Hematopoietic multipotent progenitor cell treated with erythropoietin and hydrocortisone succinate and interleukin-3 and kit ligand, for 8 days (in vitro differentiated cells): ENCODE results near the gene CADM2.
"Not testable (repeated sequence)": the region's sequence is repeated elsewhere in the genome, so short reads cannot be mapped to it uniquely, and the experiment has no call there.

Experiments
- DNase-seq: peaks from one replicate; pipeline ENCODE4 v3.0.0-alpha.2; 2015

Gene CADM2

DNA sequence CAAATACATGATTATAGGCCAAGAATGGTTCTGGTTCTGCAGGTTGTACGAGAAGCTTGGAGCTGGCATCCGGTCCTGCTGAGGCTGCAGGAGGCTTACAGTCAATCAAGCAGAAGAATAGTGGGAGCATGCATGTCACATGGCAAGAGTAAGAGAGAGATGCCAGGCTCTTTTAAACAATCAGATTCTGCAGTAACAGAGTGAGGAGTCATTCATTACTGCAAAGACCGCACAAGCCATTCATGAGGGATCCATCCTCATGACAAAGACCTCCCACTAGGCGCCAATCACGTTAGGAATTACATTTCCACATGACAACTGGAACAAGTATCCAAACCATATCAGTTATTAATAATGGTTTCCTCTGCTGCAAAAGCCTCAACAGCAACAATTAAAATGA, 536.8 kb downstream of the CADM2 start:
- DNase-seq: no peak

DNA sequence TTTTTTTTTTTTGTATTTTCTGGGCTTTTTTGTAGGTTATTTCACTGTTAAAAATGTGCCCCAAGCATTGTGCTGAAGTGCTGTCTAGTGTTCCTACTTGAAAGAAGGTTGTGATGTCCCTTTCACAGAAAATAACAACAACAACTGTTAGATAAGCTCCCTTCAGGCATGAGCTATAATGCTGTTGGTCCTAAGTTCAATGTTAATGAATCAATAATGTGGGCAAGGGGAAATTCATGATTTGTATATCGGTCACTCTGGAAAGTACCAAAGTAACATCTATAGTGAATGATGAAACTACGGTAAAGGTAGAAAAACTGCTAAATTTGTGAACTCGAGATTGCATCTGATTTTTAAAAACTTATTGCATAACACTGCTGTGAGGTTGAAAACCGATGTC, 539.4 kb downstream of the CADM2 start:
- no peak for DNase-seq

DNA sequence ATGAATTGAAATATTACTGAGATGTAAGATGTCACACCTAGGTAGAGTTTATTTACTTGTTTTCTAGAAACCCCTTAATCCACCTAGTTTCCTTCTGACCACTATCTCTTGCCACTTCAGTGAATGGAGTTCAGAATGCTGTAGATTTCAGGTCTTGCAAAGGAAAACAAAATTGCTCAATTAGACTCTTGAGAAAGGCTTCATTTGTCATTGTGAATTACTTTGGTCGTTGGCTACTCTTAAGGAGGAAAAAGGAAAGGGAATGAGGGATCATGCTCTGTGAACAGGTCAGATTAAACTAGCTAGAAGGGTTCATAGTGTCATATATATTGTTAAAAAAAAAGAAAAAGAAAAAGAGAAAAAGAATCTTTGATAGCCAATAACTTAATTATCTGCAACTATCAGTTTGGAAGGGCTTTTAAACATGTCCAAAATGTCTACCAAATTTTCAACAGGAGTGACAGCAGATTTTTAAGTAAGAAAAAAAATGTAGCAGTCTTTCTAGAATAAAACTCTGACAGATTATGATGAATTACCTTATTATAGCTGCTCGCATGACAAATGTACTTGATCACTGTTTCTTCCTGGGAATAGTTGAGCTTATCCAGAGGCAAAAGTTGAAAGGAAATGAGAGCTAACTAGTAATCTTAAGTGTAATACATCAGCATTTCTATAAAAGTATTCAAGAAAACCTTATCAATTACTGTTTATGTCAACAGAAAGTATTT, 543.5 kb downstream of the CADM2 start:
- DNase-seq: no peak

- DNase-seq: peak; percentile 9
Observed at GRCh38 chr3:85504129-85504784, 545.5 kb downstream of the CADM2 start.

- not testable (repeated sequence) for DNase-seq
Observed at GRCh38 chr3:85504785-85505511, 546.2 kb downstream of the CADM2 start.

- not testable (repeated sequence) for DNase-seq
Observed at GRCh38 chr3:85507052-85507451, 548.3 kb downstream of the CADM2 start.

- no peak for DNase-seq
Observed at GRCh38 chr3:85508659-85509058, 549.9 kb downstream of the CADM2 start.

DNA sequence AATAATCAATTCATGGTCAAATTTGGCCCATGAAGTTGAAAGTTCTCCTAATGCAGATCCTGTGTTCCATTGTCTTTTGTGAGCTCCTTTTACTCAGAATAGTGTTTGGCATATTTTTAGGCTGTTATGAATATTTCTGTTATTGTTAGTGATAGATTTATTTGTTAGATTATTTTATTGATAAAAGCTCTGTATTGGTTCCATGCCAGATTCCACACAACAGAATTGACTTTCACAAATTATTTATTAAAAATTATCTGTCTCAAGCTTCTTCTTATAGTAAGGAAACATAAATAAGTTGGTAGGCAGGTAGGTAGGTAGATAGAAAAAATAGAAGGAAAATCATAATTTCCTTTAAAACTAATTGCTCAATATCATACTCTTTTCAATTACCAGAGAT, 557.4 kb downstream of the CADM2 start:
- DNase-seq: no peak

GRCh38 chr3:85524104-85524503, 565.3 kb downstream of the CADM2 start:
- no peak for DNase-seq

DNA sequence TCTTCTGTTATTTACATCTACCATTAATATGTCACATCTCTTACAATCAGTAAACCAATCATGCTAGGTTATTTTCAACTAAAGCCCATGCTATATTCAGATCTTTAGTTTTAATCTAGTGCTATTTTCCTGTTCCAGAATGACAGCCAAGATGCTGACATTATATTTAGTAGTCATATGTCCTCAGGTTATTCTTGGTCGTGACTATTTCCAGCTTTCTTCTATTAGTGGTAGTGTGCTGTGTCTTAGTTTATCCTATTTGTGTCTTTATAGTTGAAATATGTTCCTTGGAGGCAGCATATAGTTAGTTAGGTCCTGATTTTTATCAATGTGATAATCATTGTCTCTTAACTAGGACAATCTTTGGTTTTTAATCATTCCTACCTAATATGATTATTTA, 566.5 kb downstream of the CADM2 start:
- DNase-seq: no peak

- DNase-seq: no peak
Observed at GRCh38 chr3:85533586-85533985, 574.8 kb downstream of the CADM2 start.

DNA sequence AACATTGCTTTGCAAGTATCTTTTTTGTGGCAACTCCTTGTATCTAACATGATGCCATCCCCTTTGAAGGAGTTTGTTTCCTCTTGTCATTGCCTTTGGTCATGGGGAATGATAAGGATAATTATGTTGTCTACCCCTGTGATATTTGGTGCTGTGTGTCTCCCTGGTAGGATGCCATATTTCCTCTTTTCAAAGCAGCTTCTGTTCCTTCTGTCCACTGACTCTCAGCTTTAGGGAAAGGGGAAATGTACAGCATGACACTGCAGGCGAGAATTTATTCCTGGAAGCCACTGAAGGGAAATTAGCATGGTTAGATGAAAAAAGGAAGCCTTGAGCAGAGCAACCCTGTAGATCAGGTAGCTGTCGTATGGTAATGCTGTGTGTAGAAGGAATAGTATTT, 576.7 kb downstream of the CADM2 start:
- no peak for DNase-seq

DNA sequence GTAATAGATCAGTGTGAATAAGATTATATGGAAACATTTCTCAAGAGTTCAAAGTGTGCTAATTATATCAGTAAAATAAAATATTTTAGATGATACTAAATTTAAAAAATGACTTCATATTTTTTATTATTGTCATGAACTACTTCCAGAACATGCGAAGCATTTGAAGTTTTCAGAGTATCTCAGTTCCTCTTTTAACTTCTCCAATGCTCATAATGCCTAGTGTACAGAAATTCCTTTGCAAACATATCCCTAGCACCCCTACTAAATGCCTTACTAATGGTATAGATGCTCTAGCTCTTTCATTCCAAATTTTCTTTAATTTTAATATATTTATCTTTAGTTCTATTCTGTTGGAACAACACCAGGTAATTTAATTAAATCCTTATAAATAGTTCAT, 580.4 kb downstream of the CADM2 start:
- no peak for DNase-seq

DNA sequence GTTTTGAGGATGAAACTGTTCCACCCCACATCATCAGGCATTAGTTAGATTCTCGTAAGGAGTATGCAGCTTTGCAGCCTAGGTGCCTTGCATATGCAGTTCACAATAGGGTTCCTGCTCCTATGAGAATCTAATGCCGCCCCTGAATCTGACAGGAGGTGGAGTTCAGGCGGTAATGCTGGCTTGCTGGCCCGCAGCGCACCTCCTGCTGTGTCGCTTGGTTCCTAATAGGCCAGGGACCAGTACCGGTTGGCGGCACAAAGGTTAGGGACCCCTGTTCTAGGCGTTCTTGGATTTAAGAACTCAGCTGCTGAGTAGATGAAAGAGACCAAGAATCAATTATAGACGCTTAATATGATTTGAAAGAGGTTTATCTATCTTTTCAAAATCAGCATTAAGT, 595.4 kb downstream of the CADM2 start:
- DNase-seq: no peak

DNA sequence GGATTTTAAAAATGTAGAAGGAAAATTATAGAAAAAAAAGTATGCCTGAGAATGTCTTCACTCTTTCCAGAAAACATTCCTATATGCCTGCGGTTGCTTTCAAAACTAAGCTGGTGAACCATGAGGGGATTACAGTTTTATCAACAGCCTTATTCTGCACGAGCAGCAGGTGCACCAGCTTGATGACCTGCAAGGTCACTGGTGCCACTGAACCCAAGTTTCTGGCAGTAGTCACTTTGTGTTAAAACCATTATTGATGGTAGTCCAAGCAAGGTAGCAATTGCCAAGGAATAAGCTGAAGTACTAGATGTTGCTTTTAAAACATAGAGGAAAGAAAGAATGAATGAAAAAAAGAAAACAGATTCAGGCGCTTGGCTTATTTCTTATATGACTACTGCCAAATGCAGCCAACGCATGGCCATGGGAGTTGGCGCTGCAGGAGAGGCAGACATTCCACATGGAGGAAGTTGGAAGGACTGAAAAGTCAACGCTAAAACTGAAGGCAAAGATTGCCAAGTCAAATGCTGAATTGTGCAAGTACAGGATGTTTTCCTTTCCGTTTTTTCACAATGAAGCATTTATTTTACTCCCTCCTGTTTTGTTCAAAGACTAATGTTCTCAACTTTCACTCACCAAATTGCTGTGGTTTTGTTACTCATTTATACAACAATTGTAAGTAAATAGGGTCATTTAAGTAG, 601.4 kb downstream of the CADM2 start:
- no peak for DNase-seq

DNA sequence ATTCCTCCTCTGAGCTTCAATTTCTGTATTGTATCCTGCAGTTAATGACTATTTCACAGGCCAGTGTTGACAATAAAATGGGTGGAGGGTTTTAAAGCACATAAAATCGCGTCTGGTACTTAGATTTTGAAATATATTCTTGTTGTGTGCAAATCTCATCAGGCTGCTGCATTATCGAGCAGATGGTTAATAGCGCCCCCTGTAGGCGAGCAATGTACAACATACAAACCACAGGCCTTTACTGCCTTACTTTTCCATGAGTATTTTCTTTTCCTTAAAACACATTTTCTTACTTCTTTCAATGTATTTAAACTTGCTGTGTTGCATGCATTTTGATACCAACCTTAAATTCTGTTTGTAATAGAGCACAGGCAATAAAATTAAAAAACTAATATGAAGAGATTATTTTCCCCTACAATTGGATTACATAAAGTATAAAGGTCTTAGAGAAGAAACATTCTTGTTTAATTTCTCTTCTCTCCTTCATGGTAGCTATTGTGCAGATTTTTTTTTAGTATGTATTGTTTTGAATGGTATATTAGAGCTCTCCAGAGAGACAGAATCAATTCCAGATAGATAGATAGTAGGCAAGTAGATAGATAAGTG, 608.4 kb downstream of the CADM2 start:
- peak; percentile 46 for DNase-seq

DNA sequence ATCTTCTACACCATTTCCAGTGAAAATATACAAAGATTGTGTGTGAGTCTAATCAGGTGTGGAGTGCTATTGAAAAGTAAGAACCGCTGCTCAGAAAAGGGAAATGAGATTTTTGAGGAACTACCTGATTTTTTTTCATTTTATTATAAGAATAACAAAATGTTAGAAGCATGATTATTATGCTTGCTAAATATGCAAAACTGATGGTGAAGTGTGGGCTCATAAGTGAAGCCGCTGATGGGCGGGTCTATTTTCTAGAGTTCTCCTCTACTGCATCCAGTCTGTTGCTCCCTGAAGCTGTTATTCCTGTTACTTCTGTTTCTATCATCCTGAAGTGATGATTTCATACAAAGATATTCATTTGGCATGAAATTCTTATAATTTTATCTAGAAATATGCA, 612.0 kb downstream of the CADM2 start:
- no peak for DNase-seq

DNA sequence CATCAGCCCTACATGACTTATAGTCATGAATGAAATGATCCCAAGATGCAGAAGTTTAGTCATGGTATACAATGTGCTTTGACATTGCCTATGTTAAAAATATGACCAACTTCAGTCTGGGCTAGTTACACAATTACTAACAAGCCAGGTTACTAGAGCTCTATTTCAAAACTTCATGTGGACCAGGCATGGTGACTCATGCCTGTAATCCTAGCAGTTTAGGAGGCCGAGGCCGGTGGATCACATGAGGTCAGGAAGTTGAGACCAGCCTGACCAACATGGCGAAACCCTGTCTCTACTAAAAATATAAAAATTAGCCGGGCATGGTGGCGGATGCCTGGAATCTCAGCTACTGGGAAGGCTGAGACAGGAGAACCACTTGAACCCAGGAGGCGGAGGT, 613.0 kb downstream of the CADM2 start:
- DNase-seq: no peak

DNA sequence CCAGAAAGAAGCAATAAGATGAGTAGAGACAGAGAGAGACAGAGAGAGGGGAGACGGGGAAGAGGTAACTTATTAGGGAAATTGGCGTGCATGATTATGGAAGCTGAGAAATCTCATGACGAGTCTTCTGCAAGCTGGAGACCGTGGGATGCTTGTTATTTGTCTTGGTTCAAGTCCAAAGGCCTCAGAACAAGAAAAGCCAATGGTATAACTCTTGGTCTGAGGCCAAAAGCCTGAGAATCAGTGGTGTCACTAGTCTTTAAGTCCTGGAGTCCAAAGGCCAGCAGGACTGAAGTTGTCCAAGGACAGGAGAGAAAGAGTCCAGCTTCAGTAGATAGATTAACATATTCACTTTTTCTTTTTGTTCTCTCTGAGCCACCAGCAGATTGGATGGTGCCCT, 613.6 kb downstream of the CADM2 start:
- DNase-seq: no peak

DNA sequence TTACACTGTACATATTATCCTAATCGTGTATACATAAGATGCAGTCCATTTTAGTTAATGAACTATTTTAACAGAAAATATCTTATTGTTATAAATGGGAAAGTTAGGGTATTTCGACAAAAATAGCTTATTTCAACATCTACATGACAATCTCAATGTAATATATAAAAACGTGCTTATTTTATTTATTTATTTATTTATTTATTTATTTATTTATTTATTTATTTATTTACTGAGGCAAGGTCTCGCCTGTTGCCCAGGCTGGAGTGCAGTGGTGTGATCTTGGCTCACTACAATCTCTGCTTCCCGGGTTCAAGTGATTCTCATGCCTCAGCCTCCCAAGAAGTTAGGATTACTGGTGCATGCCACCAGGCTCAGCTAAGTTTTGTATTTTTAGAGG, 614.2 kb downstream of the CADM2 start:
- DNase-seq: no peak

DNA sequence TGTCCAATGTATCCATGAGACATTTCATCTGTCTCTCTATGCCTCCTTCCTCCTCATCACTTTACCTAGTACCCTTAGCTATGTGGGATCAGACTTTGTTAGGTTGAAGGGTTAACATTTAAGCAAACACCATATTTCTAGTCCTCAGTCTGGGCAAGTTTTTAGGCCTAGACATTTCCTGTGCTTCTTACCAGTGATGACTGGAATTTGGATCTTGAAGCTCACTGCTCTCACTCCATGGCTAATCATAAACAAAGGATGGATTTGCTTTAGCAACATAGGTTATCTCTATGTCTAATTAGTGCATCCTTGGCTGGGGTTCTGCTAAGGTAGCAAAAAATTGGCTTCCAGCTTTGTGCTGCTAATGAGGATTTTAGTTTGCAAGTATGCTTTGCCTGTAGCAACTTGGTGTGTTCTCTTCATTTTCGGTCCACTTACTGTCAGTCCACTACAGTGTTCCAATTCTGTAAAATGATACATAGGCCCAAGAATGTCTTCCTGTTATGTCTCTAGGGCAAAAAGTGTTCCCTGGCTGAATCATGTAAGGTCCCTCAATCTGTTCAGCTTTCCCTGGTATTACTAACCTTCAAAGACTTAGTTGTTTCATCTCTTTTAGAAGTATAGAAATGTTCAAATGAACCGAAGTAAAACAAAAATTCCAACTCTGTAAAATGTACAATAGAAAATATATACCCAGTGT, 615.4 kb downstream of the CADM2 start:
- DNase-seq: no peak

- peak; percentile 51 for DNase-seq
Observed at GRCh38 chr3:85576091-85576690, 617.4 kb downstream of the CADM2 start.
